GM21526 (cell line): ENCODE data around the gene SPRY4.
A peak's percentile ranks its signal among the peaks of the same experiment; 100 is the strongest.
"Not testable (repeated sequence)": the region's sequence is repeated elsewhere in the genome, so short reads cannot be mapped to it uniquely, and the experiment has no call there.

Experiments
- ATAC-seq: cut with Tn5 transposase; IDR thresholded peaks from one replicate; pipeline ENCODE4 v1.9.1; 2021; ENCODE audit warnings: moderate library complexity; ENCODE audit not compliant: unreplicated experiment, low FRiP score

The SPRY4 gene, protein sequence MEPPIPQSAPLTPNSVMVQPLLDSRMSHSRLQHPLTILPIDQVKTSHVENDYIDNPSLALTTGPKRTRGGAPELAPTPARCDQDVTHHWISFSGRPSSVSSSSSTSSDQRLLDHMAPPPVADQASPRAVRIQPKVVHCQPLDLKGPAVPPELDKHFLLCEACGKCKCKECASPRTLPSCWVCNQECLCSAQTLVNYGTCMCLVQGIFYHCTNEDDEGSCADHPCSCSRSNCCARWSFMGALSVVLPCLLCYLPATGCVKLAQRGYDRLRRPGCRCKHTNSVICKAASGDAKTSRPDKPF

DNA sequence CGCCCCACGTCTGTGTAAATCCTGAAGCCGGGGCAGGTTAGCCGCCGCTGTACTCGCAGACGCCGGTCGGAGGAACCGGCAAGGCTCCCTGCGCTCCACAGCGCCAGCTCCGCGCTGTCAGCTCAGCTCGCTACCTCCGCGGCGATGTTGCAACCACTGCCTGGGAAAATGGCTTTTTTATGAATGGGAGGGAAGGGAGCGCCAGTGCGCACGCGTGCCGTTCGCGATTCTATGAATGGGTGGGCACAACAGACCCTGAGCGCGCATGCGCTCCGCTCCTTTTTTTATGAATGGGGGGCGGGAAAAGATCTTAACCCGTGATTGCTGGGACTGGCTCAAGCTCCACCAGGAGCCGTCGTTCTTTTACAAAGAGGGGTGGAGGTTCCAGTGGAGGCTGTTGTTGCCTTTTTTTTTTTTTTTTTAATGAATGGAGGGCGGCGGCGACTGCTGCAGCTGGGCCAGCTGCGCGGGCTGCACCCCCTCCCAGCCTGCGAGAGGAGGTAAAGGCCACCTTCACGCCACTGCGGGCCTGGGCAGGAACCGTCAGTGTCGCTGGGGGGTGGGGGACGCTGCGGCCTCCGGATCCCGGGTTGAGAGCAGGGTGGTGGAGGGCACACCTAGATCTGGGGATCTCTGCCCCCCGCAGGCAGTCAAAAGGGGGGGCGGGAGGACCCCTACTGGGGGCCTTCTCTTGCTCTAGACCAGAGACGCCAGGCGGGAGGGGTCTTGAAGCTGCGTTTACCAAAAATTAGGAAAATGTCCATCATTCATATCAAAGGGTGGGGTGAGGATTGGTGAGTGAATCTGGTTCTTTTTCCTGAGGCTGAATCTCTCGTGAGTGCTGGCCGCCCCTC lies at the start of gene SPRY4:
TSS of gene SPRY4 (minus strand) at position 151 of the 854 bp plus-strand sequence. CDS start 9,913 bp downstream, outside the sequence.
- ATAC-seq, result peak; percentile 87

DNA sequence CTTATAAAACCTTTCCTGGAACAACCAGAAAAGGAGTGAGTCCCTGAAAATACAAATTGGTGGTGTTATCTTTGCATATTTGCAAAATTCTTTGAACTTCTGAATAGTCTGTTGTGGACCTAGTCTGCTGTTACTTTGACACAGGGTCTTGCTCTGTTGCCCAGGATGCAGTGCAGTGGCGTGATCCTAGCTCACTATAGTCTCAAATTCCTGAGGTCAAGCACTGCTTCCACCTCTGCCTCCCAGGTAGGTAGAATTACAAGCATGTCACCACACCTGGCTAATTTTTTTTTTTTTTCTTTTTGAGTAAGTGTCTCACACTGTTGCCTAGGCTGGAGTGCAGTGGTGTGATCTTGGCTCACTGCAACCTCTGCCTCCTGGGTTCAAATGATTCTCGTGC lies 43.7 kb upstream of the SPRY4 start:
- no peak for ATAC-seq

DNA sequence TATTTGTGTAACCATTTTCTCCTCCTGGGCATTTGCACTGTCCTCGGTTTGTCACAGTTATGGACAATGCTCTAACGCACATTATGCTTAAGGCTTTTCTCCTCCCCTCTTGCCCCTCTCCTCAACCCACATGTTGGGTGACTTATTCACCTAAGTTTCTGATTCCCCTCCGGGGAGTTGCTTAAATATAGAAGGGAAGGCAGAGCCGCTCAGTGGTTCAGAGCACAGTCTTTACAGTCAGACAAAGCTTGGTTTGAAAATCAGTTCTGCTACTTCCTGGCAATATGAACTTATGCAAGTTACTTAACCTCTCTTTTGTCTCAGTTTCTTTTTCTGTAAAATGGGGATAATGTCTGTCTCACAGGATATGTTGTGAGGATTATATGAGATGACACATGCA lies 41.2 kb upstream of the SPRY4 start:
- no peak for ATAC-seq

DNA sequence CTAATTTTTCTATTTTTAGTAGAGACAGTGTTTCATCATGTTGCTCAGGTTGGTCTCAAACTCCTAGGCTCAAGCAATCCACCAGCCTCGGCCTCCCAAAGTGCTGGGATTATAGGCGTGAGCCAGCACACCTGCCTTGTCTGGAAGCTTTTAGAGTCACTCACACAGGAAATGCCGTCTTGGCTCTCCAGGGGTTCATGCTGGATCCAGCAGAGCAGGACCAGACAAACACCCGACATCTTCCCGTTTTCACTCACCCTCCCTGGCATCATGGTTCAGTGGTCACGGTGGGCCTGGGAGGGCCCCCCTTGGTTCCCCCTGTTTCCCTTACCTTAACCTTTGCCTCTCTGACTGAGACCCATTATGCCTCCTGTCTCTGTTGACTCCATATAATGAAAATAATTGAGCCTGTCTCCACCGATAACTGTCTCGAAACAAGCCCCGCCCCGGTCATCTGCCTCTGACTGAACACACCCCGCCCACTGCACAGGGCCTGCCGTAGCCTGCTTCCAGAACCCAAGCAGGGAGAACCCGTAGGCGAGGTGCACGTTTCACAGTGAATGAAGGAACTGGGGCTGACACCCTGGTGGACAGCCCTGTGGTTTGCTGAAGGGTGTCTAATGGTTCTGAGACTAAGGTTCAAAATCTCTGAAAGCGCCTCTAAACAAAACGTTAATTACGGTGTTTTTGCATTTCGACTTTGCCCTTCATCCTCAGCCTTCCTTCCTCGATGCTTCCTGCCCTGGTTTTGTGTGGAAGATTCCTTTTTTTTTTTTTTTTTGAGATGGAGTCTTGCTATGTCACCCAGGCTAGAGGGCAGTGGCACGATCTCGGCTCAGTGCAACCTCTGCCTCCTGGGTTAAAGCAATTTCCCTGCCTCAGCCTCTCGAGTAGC lies 39.7 kb upstream of the SPRY4 start:
- ATAC-seq, result no peak

DNA sequence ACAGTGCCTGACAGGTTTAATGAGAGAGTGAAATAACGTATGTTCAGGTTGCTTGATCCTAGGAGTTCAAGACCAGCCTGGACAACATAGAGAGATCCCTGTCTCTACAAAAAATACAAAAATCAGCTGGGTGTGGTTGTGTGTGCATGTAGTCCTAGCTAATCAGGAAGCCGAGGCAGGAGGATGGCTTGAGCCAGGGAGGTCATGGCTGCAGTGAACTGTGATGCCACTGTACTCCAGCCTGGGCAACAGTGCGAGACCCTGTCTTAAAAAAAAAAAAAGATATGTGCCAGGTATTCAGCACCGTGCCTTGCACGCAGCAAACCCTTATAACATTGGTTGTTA lies 38.8 kb upstream of the SPRY4 start:
- ATAC-seq, result no peak

DNA sequence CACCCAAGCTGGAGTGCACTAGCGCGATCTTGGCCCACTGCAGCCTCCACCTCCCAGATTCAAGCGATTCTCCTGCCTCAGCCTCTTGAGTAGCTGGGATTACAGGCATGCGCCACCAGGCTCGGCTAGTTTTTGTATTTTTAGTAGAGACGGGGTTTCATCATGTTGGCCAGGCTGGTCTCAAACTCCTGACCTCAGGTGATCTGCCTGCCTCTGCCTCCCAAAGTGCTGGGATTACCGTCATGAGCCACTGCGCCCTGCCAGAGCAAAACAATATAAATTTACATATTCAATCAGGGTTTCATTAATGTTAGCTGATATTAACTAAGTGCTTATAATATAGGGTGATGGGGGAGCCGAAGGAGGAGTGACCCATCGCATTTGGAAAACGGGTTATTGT lies 37.4 kb upstream of the SPRY4 start:
- ATAC-seq, result not testable (repeated sequence)

DNA sequence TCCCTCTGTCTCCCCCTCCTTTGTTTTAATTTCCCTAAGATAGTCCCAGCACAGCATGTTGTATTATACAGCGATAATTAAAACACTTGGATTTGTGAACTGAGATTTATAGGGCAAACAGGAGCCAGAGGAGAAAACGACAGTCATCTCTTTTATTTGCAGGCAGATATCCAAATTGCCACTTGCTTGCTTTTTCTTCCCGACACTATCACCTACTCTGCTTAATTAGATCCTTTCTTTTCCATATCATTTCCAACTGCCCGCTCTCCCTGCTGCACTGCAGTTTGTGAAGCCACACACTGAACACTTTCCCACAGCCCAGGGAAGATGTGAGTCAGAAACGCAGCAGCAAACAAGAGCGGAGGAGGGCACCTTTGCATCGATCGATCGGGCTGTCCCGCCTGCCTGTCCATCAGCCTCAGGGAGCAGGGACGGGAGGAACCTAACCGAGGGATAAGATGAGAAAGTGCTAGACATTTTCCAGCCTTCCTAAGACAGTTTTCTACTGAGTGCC lies 35.8 kb upstream of the SPRY4 start:
- ATAC-seq, result no peak

DNA sequence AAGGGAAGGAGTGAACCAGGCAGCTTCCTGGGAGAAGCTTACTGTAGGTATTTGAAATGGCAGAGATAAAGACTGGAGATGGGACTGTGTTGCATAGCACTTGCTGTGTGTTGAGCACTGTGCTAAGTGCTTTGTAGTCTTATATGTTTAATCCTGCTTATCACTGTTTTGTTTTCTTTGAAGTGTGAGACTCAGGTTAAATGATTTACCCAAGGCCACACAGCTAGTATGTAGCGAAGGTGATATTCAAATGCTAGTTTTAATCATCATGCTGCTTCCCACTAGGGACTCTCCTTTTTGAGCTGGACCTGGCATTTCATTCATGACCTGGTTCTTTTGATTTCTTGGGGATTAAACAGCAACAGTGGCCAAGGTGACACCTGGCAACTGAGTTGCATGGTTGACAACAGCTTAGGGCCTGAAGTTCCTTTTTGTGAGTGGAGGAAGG lies 35.3 kb upstream of the SPRY4 start:
- ATAC-seq, result no peak

DNA sequence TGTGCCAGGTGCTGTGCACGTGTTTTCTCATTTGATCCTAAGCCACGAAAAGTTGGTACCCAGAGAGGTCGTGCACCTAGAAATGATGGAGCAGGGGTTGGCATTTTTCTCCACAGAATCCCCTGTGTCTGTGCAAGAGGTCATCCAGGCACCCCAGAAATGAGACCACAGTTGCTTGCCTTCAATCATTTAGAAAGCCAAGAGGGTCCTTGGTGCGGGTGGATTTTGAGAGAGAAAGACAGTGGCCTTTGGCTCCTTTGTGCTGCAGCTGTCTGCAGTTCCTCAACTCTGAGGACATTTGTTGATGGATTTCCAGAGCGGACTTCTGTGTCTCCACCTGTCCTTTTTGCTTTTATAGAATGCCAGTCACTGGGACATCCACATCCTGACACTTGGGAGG lies 33.8 kb upstream of the SPRY4 start:
- ATAC-seq, result no peak

DNA sequence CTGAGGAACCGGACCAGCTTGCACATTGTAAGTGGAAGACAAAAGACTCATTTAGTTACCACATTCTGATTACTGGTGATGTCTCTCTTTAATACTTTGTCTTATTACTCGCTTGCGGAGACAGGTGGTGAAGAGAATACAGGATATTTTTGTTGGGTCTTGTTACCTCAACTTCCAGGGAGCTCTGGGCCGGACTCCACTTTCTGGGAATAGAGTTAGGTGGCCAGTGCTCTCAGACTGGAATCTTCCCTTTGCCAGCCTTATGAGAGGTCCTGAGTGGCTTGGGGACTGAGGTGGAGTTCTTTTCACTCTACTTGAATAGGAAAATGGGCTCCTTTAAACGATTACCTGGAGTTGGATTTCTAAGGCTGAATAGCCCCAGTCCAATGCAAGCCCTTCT lies 33.3 kb upstream of the SPRY4 start:
- ATAC-seq, result no peak

DNA sequence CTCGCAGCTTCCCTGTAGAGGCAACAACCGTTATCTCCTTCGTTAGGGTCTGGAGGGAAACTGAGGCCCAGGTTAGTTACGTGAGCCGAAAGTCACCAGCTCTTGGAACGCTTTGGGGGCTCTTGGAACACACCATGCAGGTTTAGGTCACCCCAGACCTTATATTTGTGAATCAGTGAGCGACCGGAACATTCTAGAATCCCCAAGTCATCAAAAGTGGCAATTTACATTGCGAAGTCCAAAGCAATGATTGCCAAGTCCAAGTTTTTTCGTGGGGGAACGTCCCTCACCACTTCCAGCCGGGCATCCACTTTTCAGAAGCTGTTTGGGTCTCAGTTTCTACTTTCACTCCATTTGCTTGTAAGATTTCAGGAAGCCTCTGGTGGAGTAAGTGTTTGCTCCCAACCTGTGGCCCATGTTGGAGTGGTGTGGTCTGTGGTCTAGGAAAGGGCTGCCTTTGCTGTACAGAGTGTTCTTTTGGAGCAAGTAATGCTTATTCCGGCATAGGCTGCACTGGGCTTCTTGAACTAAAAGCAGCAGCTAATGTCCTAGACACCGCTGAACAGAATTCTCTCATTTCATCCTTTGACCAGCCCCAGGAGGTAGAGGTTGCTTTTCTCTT lies 32.8 kb upstream of the SPRY4 start:
- ATAC-seq, result no peak

DNA sequence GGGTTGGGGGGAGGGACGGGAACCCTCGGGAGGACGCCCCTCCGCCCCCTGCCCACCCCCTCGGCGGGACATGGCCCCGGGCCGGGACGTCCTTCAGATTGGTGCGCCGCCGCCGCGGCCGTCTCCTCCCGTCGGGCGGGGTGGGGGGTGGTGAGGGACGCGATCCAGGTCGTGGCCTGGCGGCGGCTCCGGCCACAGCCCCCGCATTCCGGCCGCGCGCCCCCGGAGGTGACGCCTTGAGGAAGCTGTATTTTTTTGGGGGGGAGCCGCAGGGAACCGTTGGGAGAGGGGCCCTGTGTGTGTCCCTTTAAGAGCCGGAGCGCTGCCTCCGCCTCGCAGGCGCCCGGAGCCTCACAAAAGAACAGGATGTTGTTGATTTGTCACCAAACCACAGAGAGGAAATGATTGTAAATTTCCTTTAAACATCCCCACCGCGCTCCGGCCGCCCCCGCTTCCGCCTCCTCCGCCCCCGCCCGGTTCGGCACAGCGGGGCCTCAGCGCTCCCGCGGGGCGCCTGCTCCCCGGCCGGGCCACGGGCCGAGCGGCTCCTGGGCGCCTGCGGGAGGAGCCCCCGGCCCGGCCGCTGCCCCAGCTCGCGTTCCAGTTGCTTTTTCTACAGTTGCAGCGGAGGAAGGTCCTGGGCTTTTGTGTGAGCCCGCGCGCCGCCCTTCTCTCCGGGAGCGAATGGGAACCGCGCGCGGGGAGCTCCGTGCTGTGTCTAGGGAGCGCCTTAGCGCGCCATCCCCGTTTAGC lies 32.1 kb upstream of the SPRY4 start:
- peak; percentile 97 for ATAC-seq

DNA sequence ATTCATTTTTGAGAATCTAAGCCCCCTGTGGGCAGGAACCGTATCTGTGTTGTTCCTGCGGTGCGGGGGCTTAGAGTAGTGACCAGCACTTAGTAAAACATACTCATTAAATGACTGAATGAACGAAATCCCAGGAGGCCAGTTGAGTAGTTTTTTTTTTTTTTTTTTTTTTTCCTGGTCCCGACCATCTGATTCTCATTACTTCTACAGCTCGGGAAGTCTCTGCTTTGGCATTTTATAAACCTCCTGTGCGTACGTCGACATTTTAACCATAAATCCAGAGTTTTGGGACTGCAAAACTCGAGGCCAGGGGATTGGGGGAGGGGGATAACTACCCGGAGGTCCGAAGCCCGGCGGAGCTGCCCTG lies 31.5 kb upstream of the SPRY4 start:
- ATAC-seq, result no peak

DNA sequence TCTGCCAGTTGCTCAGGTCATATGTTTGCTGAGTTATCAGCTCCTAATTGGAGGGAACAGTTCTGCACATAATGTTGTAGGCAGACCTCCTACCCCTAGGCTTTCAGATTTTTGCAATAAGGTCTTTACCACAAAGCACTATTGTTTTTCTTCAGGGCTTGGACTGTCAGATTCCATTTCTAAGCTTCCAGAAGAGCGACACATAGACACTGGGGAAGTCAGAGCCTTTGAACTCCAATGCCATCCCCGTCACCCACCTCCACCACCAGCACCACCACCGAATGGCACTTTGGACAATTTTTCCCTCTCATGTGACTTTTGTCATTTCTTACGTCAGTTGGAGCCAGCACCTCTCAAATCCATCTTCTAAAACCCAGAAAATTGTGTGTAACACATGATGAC lies 28.3 kb upstream of the SPRY4 start:
- ATAC-seq, result no peak

DNA sequence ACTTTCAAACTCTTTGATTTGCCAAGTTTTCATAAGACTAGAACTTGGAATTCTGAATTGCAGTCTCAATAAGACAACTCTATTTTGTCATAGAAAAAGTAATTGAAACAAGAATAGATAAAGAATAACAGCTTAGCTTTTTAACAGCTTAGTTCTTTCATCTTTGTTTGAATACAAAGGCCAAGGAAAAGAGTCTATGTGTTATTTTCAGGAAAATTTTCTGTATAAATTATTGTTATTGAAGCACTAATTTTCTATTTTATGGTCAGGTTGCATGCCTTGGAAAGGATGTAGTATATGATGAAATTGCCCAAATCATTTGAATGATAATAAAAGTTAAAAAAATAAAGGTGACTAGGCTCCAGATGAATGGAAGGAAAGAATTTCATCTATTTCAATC lies 25.2 kb upstream of the SPRY4 start:
- no peak for ATAC-seq

DNA sequence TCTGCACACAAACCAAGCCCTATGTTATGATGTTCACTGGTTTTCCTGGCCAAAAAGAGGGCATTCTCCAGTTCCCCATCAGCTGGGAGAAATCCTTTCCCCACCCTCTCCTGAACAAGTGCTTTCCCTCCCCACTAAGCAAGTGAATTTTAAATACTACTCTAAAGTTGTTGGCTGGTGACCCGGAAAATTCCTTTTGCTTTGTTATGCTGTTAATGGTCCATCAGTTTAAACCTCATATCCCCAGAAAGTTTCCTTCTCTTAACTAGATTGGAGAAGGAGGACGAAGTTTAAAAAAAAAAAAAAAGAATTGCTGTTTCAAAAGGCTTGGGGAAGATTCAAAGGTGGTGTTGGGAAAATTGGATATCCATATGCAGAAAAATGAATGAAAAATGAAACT lies 21.9 kb upstream of the SPRY4 start:
- no peak for ATAC-seq

DNA sequence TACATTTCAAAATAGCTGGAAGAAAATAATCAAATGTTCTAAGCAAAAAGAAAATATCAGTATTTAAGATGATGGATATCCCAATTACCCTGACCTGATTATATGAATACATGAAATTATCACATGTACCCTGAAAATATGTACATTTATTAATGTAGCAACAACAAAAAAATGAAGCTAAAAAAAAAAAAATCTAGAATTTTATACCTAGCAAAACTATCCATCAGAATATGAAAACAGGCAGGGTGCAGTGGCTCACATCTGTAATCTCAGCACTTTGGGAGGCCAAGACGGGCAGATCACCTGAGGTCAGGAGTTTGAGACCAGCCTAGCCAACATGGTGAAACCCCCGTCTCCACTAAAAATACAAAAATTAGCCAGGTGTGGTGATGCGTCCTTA lies 20.1 kb upstream of the SPRY4 start:
- not testable (repeated sequence) for ATAC-seq

DNA sequence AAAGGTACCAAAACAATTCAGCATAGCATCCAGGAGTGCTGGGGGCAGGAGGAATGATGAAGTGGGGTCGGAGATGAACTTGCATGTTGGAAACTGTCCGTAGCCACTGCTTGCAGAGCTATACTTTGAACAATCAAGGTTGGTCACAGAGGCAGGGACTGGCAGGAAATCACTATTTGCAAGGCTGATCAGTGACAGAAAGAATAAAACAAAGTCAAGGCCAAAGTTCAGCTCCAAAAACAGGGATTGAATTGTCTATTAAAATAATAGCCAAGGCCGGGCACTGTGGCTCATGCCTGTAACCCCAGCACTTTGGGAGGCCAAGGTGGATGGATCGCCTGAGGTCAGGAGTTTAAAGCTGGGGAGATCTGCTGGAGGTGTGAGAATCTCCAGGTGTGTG lies 18.7 kb upstream of the SPRY4 start:
- no peak for ATAC-seq

DNA sequence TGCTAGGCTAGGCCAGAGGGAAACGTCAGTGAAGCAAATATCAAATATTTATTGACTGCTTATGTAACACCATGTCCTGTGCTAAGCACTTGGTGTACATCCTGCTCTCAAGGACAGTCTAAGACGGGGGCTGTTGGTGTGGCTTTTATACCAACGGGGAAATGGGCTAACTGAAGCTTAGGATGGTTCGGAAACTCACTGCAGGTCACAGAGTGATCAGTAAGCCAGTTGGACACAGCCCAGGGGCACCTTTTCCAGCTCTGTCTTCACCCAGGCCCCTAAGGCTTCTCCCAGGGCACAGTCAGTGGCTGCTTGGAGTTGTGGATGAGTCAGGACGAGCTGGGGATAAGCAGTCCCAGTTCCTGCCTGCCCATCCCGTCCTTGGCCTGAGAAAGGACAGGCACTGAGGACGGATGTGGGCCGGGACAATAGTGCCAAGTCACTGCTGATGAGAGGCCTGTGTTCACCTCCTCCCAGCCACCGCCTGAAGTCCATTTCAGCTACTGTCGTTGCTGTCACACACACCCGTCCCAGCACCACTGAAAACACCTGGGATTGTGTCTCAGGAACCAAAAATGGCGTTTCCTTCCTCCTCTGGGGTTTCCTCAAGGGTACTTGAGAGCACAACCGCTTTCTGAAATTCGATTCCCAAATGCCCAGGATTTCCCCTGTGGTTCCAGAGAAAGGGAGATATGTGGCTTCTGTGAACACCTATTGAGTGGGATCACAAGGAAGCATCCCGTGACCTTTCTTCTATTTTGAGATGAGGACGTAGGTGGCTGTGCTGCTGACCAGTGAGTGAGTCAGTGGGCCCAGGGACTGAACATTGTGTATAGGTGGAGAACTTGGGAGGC lies 17.5 kb upstream of the SPRY4 start:
- ATAC-seq, result no peak
